ENCODE measurements around the gene PPFIBP2. TPM values are rescaled to one million over a fixed set of nuclear protein-coding genes. Genes with fewer than 3 reads are reported as not detected.

Gene PPFIBP2
- total RNA-seq, 1 experiment from 2014 or later, result 13.9 TPM

GRCh38 chr11:7471071-7471470, 42.7 kb upstream of the PPFIBP2 start:
- Histone ChIP-seq H3K4me2 (no peak overlapping the region), H3K27ac (no peak overlapping the region), H3K36me3 (ENCODE audit: low read depth) (no peaks in the 10 kb centered on the region), H3K79me2 (ENCODE audit: low read depth) (no peaks in the 10 kb centered on the region), H3K9me3 (ENCODE audit: insufficient read depth, low read depth) (no peaks in the 10 kb centered on the region), H2AFZ (no peak overlapping the region), H3K4me1 (replicated peaks; ENCODE audit: insufficient read depth) (no peaks in the 10 kb centered on the region), H3K9me2 (ENCODE audit: insufficient read depth) (no peaks in the 10 kb centered on the region), H3F3A (ENCODE audit: insufficient read depth, low read depth) (no peaks in the 10 kb centered on the region), H3K27me3 (ENCODE audit: insufficient read depth, low read depth) (no peaks in the 10 kb centered on the region), H4K20me1 (ENCODE audit: insufficient read depth) (no peaks in the 10 kb centered on the region), H3K4me3 (no peak overlapping the region)
- TF ChIP-seq CTCF (conservative IDR thresholded peaks at IDR 0.05) (no peak), EZH2 (IDR thresholded peaks at IDR 0.05; ENCODE audit: low read depth) (no peak)
- no TSS peak for BruUV-seq (replicated peaks)
- intact Hi-C loops (cut with micrococcal nuclease; ENCODE audit: unreplicated experiment), result no loop called here
- no peak for DNase-seq
- ChIA-PET POLR2A (ENCODE audit: unreplicated experiment) (no interaction called here), CTCF (no interaction called here)

GRCh38 chr11:7473717-7474116, 40.1 kb upstream of the PPFIBP2 start:
- Histone ChIP-seq H3K9me2 (ENCODE audit: insufficient read depth) (no peaks in the 10 kb centered on the region), H3K4me1 (replicated peaks; ENCODE audit: insufficient read depth) (no peaks in the 10 kb centered on the region), H3K4me2 (no peak overlapping the region), H2AFZ (no peak overlapping the region), H4K20me1 (ENCODE audit: insufficient read depth) (no peaks in the 10 kb centered on the region), H3K36me3 (ENCODE audit: low read depth) (no peaks in the 10 kb centered on the region), H3K27me3 (ENCODE audit: insufficient read depth, low read depth) (no peaks in the 10 kb centered on the region), H3K9me3 (ENCODE audit: insufficient read depth, low read depth) (no peaks in the 10 kb centered on the region), H3K27ac (no peak overlapping the region), H3K4me3 (no peak overlapping the region), H3F3A (ENCODE audit: insufficient read depth, low read depth) (no peaks in the 10 kb centered on the region), H3K79me2 (ENCODE audit: low read depth) (no peaks in the 10 kb centered on the region)
- TF ChIP-seq CTCF (conservative IDR thresholded peaks at IDR 0.05), result no peak
- TF ChIP-seq EZH2 (IDR thresholded peaks at IDR 0.05; ENCODE audit: low read depth), result no peak
- no TSS peak for BruUV-seq (replicated peaks)
- ChIA-PET CTCF (no interaction called here), POLR2A (ENCODE audit: unreplicated experiment) (no interaction called here)
- DNase-seq, result no peak
- intact Hi-C loops (cut with micrococcal nuclease; ENCODE audit: unreplicated experiment), result no loop called here

GRCh38 chr11:7480113-7480512, 33.7 kb upstream of the PPFIBP2 start:
- CTCF ChIA-PET, result no interaction called here
- H3K4me2 ChIP-seq, result no peak overlapping the region
- no peak overlapping the region for H2AFZ ChIP-seq
- H3K9me2 ChIP-seq (ENCODE audit: insufficient read depth), result no peaks in the 10 kb centered on the region
- no TSS peak for BruUV-seq (replicated peaks)
- TF ChIP-seq CTCF (conservative IDR thresholded peaks at IDR 0.05) (no peak), EZH2 (IDR thresholded peaks at IDR 0.05; ENCODE audit: low read depth) (no peak)
- POLR2A ChIA-PET (ENCODE audit: unreplicated experiment), result no interaction called here
- no peaks in the 10 kb centered on the region for H3K27me3 ChIP-seq (ENCODE audit: insufficient read depth, low read depth)
- no peak overlapping the region for H3K4me3 ChIP-seq
- H3K4me1 ChIP-seq (replicated peaks; ENCODE audit: insufficient read depth), result no peaks in the 10 kb centered on the region; the same call in 1 of the 2 replicates
- H4K20me1 ChIP-seq (ENCODE audit: insufficient read depth), result no peaks in the 10 kb centered on the region
- DNase-seq, result no peak
- no peaks in the 10 kb centered on the region for H3K79me2 ChIP-seq (ENCODE audit: low read depth)
- intact Hi-C loops (cut with micrococcal nuclease; ENCODE audit: unreplicated experiment), result no loop called here
- H3K9me3 ChIP-seq (ENCODE audit: insufficient read depth, low read depth), result no peaks in the 10 kb centered on the region
- no peak overlapping the region for H3K27ac ChIP-seq
- H3F3A ChIP-seq (ENCODE audit: insufficient read depth, low read depth), result no peaks in the 10 kb centered on the region
- H3K36me3 ChIP-seq (ENCODE audit: low read depth), result no peaks in the 10 kb centered on the region
